Dermis blood vessel endothelial cell (primary cell): ENCODE results near the gene SYNJ2. TPM values are rescaled to one million over a fixed set of nuclear protein-coding genes. Genes with fewer than 3 reads are reported as not detected.

Experiments used
- DNase-seq: peaks from one replicate; pipeline ENCODE4 v3.0.0; 2010
- total RNA-seq: library from RNA; depleted of rRNA; stranded (reverse); fragments of >200 nt; gene quantifications from 2 replicates; pipeline ENCODE4 v1.2.3, GENCODE V29; 2014

SYNJ2 gene
- total RNA-seq, 1 donor from 2014 or later: 34.7 TPM

- no peak for DNase-seq
Observed at GRCh38 chr6:157997893-157998608, 16.4 kb downstream of the SYNJ2 start.

DNA sequence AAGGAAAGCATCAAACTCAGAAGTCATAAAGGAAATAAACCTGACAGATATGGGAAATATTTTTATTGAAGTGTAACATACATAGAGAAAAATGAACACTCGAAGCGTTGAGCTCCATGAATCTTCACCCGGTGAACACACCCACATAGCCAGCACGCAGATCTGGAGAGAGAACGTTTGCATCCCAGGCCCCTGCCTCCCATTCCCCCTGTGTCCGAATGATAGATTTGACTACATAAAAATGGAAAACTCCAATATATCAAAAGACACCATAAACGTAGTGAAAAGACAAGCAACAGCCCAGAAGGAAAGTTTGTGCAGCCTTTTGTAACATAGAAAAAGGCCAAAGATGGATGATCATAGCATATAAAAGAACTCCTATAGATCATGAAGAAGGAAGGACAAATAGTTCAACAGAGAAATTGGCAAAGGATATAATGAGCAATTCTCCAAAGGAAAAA, 17.1 kb downstream of the SYNJ2 start:
- no peak for DNase-seq

DNA sequence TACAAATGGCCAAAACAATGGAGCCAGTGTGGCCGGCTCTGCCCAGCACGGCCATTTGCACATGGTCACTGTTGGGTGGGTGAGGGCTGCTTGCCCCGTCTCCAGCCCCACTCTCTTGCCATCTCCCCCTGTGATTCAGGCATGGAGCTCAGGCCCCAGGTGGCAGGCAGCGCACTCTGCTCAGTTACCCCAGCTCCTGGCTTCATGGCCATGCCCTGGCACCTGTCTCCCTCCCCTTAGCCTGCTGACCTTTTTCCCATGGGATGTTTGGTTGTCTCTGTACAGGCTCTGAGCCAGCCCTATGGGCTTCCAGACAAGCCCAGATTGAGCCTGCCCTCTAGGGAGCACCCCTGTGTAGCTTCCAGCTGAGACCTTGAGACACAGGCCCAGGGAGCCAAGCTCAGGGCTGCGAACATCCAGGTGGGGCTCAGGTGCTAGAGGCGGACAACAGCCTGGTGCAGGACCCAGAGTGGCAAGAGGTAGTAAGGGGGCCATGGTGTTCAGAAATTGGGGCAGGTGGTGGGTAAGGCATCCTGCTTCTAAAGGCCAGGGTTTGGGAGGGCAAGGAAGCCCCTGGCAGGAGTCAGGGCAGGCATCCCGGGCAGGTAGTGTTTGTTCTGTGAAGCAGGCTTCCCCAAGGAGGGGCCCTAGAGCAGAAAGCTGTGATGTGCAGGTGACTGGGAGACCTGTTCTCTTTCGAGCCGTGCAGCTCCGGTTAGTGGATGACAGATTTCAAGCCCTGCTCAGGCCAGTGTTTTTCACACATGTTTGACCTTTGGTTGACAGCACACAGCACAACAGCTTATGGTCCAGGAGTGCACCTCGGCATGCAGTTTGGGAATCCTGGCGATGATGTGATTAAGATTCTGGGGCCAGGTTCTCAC, 17.7 kb downstream of the SYNJ2 start:
- no peak for DNase-seq

- no peak for DNase-seq
Observed at GRCh38 chr6:158000530-158001307, 19.1 kb downstream of the SYNJ2 start.

- peak; percentile 32 for DNase-seq
Observed at GRCh38 chr6:158002249-158002950, 20.7 kb downstream of the SYNJ2 start.

GRCh38 chr6:158002951-158003853, 21.5 kb downstream of the SYNJ2 start:
- peak; percentile 96 for DNase-seq

DNA sequence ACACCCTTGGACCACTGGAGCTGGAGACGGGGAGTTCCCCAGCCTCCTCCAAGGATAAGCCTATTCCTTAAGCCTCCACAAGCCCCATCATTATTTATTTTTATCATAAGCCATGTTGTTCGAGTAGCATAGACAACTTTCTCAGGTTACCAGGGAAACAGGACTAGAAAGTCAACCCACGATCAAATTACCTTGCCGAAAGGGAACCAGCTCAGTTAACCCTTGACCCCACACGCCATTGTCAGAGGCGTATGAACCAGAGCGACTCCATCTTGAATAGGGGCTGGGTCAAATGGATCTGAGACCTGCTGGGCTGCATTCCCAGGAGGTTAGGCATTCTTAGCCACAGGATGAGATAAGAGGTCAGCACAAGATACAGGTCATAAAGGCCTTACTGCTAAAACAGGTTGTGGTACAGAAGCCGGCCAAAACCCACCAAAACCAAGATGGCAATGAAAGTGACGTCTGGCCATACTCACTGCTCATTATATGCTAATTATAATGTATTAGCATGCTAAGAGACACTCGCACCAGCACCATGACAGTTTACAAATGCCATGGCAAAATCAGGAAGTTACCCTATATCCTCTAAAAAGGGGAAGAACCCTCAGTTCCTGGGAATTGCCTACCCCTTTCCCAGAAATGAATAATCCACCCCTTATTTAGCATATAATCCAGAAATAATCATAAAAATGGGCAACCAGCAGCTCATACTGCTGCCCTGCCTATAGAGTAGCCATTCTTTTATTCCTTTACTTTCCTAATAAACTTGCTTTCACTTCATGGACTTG, 22.4 kb downstream of the SYNJ2 start:
- no peak for DNase-seq

GRCh38 chr6:158004701-158005095, 23.0 kb downstream of the SYNJ2 start:
- no peak for DNase-seq

DNA sequence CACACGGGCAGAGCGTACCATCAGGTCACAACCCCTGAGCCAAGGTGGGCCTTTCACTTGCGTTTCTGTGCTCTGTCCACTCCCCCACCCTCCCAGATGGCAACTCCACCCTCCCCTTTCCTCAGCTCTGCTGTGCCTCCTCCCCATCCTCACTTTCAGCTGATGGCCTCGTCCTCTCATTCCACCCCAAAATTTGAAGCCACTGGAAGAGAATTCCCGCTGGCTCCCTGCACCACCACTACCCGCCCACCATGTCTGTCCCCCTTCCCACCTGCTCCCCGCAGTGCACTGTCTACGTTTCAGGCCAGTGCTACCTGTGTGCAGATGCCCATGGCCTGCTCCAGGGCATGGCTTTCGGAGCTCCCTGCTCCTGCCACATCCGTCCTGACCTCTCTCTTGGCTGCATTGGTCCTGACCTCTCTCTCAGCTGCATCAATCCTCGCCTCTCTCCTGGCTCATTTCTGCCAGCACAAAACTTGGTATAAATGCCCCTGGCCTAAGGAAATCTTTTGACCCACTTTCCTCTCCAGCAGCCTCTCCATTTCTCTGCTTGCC, 24.0 kb downstream of the SYNJ2 start:
- DNase-seq: no peak

- no peak for DNase-seq
Observed at GRCh38 chr6:158006331-158006730, 24.7 kb downstream of the SYNJ2 start.

- no peak for DNase-seq
Observed at GRCh38 chr6:158006821-158007570, 25.3 kb downstream of the SYNJ2 start.

DNA sequence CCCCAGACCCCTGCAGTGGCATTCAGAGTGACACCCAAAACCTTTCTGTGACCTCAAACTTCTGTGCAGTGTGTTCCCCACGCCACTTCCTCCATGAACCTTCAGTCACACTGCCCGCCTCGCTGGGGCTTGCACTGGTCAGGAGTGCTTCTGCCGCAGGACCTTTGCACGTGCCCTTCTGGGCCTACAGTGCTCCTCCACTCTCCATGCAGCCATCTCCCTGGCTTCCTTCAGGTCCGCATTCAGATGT, 27.1 kb downstream of the SYNJ2 start:
- no peak for DNase-seq

DNA sequence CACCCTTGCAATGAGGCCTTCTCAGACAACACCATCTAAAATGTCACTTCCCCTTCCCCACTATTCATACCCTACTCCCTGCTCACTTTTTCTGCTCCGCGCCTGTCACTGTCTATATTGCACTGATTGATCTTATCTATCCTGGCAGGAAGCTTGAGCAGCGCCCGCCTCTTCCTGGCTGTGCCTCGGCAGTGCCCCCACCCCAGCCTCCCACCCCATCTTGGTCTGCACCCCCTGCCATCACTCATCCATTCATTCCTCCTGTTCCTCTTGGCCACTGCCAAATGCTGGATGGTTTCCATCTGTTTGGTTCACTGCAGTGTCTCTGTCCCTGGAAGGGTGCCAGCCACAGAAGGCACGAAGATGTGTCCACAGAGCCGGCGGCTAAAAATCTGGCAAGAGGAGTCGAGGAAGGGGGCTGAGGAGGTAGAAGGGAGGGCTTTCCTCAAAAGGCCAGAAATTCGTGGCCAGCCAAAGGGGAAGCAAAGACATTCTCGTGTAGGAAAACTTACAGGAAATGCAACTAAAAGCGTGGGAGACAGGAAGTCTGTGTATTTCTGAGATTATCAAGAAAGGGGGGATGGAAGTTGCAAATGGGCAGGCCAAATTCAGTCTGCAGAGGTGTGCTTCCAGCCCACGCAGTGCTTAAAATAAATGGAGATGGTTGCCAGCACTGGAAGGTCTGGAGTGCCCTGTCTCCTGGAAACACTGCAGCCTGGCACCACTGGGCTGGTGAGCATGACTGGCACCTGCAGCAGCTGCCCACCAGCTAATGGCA, 27.6 kb downstream of the SYNJ2 start:
- DNase-seq: peak; percentile 90

DNA sequence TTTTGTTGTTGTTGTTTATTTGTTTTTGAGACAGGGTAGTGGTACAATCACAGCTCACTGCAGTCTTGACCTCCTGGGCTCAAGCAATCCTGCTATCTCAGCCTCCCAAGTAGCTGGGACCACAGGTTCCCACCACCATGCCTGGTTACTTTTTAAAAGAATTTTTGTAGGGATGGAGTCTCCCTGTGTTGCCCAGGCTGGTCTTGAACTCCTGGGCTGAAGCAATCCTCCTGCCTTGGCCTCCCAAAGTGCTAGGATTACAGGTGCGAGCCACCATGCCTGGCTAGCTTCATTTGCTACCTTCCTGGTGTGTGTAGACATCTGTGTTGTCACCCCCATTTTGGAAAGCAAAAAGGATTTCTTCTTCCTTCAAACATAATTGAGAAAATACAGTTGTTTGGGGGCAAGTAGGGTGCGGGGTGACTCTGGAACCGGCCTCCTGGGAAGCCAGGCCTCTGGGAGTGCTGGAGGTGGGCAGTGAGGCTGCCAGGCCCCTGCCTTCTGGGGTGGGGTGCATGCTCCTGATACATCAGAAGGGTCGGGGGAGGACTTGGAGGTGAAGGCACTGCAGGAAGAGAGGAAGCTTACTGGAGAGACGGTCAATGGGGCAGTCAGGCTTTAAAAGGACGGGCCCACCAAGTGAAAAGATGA, 28.4 kb downstream of the SYNJ2 start:
- no peak for DNase-seq

GRCh38 chr6:158010591-158011477, 29.2 kb downstream of the SYNJ2 start:
- no peak for DNase-seq

DNA sequence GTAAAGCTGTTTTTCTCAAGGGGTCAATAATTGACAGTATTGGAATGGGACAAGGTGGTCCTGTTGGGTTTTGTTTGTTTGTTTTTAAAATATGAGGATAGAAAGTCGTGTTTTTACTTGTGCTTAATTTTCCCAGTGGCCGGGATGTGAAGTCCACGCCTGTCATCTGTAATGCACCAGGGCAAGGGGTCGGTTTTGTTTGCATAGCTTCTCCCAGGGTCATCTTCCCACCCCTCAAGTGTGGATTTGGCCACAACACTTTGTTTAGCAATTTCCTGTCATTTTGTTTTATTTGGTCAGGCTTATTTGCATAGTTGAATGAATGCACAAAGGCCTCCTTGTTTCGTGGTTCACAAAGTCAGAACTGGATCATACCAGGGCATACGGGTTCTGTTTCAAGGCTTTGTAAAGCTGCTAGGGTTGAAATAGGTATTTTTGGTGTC, 29.8 kb downstream of the SYNJ2 start:
- DNase-seq: peak; percentile 58

GRCh38 chr6:158011980-158012566, 30.4 kb downstream of the SYNJ2 start:
- no peak for DNase-seq
